PC-3 (cell line): Measurements from ENCODE around the gene CYP27A1. TPM values are rescaled to one million over a fixed set of nuclear protein-coding genes. Genes with fewer than 3 reads are reported as not detected.

Source experiments
- ATAC-seq: fragments of 200-7000 bp; cut with Tn5 transposase; 2 replicates; pipeline ENCODE4 v1.9.1; 2020; ENCODE audit warnings: mild to moderate bottlenecking, moderate library complexity
- BruUV-seq: library from RNA; stranded (reverse); fragments of 400-500 nt; replicated peaks from 2 replicates; lab custom pipeline; 2021; lab: Mats Ljungman, UMichigan
- CTCF ChIA-PET: fragments of 300-600 bp; sonication (Branson Sonifier 250); formaldehyde crosslinking; loops from one replicate; lab custom pipeline; 2022; ENCODE audit warnings: antibody characterized with exemption; lab: Charles Lee
- POLR2A ChIA-PET: fragments of 300-600 bp; sonication (Branson Sonifier 250); formaldehyde crosslinking; loops from one replicate; lab custom pipeline; 2022; ENCODE audit warnings: antibody characterized with exemption; ENCODE audit not compliant: unreplicated experiment; lab: Charles Lee
- DNase-seq: peaks from one replicate; pipeline ENCODE4 v3.0.0-alpha.2; 2015
- H2AFZ ChIP-seq: fragments of 300-600 bp; sonication (generic); 2 replicates; pipeline ENCODE4 v1.6.0; 2016; ENCODE audit warnings: antibody characterized with exemption, low read length
- H3F3A ChIP-seq: fragments of 300-600 bp; sonication (generic); one replicate; pipeline ENCODE4 v1.6.0; 2017; ENCODE audit warnings: antibody characterized with exemption, low read length, control low read depth, mild to moderate bottlenecking; ENCODE audit not compliant: unreplicated experiment
- H3K27ac ChIP-seq: fragments of 300-600 bp; sonication (generic); 2 replicates; pipeline ENCODE4 v1.5.1; 2016; ENCODE audit warnings: mild to moderate bottlenecking, low read length
- H3K27me3 ChIP-seq: fragments of 300-600 bp; sonication (generic); 2 replicates; pipeline ENCODE4 v1.6.1; 2016; ENCODE audit warnings: low read length, mixed read lengths
- H3K36me3 ChIP-seq: fragments of 300-600 bp; sonication (generic); 2 replicates; pipeline ENCODE4 v1.6.1; 2016; ENCODE audit warnings: low read depth, mixed run types, low read length, mixed read lengths
- H3K4me1 ChIP-seq: fragments of 300-600 bp; sonication (generic); 2 replicates; pipeline ENCODE4 v1.5.1; 2016; ENCODE audit warnings: low read length; ENCODE audit not compliant: insufficient read depth
- H3K4me2 ChIP-seq: fragments of 300-600 bp; sonication (generic); 2 replicates; pipeline ENCODE4 v1.6.0; 2016; ENCODE audit warnings: low read length
- H3K4me3 ChIP-seq: fragments of 300-600 bp; sonication (generic); 2 replicates; pipeline ENCODE4 v1.5.1; 2016; ENCODE audit warnings: mild to moderate bottlenecking, low read length, mixed read lengths
- H3K79me2 ChIP-seq: fragments of 300-600 bp; sonication (generic); 2 replicates; pipeline ENCODE4 v1.6.1; 2017; ENCODE audit warnings: low read length, mixed read lengths
- H3K9ac ChIP-seq: fragments of 300-600 bp; sonication (generic); 2 replicates; pipeline ENCODE4 v1.6.0; 2016; ENCODE audit warnings: mild to moderate bottlenecking, low read length
- H3K9me2 ChIP-seq: fragments of 300-600 bp; sonication (generic); replicated peaks from 2 replicates; pipeline ENCODE4 v1.6.1; 2016; ENCODE audit warnings: mixed run types, low read length, mixed read lengths
- H3K9me3 ChIP-seq: fragments of 300-600 bp; sonication (generic); 2 replicates; pipeline ENCODE4 v1.6.1; 2016; ENCODE audit warnings: low read length, mixed read lengths
- H4K20me1 ChIP-seq: fragments of 300-600 bp; sonication (generic); 2 replicates; pipeline ENCODE4 v1.6.1; 2016; ENCODE audit warnings: low read length, mixed read lengths
- CTCF ChIP-seq: fragments of 300-600 bp; sonication (generic); conservative IDR thresholded peaks from 2 replicates; pipeline ENCODE4 v1.5.1; 2017; ENCODE audit warnings: antibody characterized with exemption, low read depth, mild to moderate bottlenecking, low read length
- EZH2 ChIP-seq: fragments of 300-600 bp; sonication (generic); IDR thresholded peaks from one replicate; pipeline ENCODE4 v1.6.1; 2017; ENCODE audit warnings: antibody characterized with exemption, mild to moderate bottlenecking, low read length; ENCODE audit not compliant: unreplicated experiment
- EZH2phosphoT487 ChIP-seq: fragments of 300-600 bp; sonication (generic); IDR thresholded peaks from 2 replicates; pipeline ENCODE4 v1.6.1; 2018; ENCODE audit warnings: mild to moderate bottlenecking, antibody characterized with exemption, low read length, borderline replicate concordance
- intact Hi-C: fragments of 100-400 bp; cut with micrococcal nuclease; formaldehyde crosslinking; loops from 2 replicates; pipeline ENCODE4 v1.9.0; 2023
- total RNA-seq: library from RNA; depleted of rRNA; stranded (reverse); fragments of >200 nt; gene quantifications from 2 replicates; pipeline ENCODE4 v1.2.3, GENCODE V29; 2014

The CYP27A1 gene
- total RNA-seq, 1 experiment from 2014 or later = 6.0 TPM

GRCh38 chr2:218856167-218856895 lies 74.4 kb downstream of the CYP27A1 start:
- Histone ChIP-seq H3K9me3 (no peaks in the 10 kb centered on the region), H3K79me2 (no peaks in the 10 kb centered on the region), H3K9ac (no peak overlapping the region), H3K9me2 (no peaks in the 10 kb centered on the region), H3K4me3 (no peak overlapping the region), H3K27ac (no peak overlapping the region), H4K20me1 (no peaks in the 10 kb centered on the region), H3K4me1 (peaks cover 5% of the 10 kb centered on the region; the same call in 1 of the 2 replicates), H3K4me2 (no peak overlapping the region), H3K27me3 (peaks cover 29% of the 10 kb centered on the region), H3F3A (no peaks in the 10 kb centered on the region), H2AFZ (no peak overlapping the region), H3K36me3 (no peaks in the 10 kb centered on the region)
- TF ChIP-seq CTCF (no peak), EZH2 (no peak), EZH2phosphoT487 (no peak)
- no TSS peak for BruUV-seq
- DNase-seq (no peak), ATAC-seq (no peak)
- ChIA-PET CTCF (no interaction called here), POLR2A (no interaction called here)
- intact Hi-C loops = no loop called here

DNA sequence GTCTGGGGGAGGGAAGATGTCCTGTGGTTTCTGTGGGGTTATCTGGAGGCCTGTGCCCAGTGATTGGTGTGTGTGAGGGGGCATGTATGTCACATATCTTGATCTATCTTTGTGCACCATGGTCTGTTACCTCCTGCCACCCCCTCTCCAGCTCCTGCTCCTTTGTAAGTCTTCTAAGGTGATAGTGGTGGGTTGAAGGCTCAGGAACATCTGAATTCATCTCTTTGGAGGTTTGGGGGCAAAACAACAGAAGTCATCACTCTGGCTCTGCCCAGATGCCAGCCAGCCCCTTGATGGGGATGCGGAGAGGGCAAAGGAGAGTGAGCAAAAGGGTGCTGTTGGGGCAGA lies 74.9 kb downstream of the CYP27A1 start:
- Histone ChIP-seq H3K36me3 (no peaks in the 10 kb centered on the region), H3K4me1 (peaks cover 5% of the 10 kb centered on the region; the same call in 1 of the 2 replicates), H3K27me3 (peaks cover 30% of the 10 kb centered on the region), H3K4me2 (no peak overlapping the region), H3K9me2 (no peaks in the 10 kb centered on the region), H3F3A (no peaks in the 10 kb centered on the region), H3K9ac (no peak overlapping the region), H4K20me1 (no peaks in the 10 kb centered on the region), H3K4me3 (no peak overlapping the region), H3K27ac (no peak overlapping the region), H3K79me2 (no peaks in the 10 kb centered on the region), H3K9me3 (no peaks in the 10 kb centered on the region), H2AFZ (no peak overlapping the region)
- TF ChIP-seq CTCF (no peak), EZH2 (no peak), EZH2phosphoT487 (no peak)
- DNase-seq (no peak), ATAC-seq (no peak)
- intact Hi-C loops = no loop called here
- POLR2A ChIA-PET = no interaction called here
- CTCF ChIA-PET = no interaction called here
- BruUV-seq = no TSS peak

DNA sequence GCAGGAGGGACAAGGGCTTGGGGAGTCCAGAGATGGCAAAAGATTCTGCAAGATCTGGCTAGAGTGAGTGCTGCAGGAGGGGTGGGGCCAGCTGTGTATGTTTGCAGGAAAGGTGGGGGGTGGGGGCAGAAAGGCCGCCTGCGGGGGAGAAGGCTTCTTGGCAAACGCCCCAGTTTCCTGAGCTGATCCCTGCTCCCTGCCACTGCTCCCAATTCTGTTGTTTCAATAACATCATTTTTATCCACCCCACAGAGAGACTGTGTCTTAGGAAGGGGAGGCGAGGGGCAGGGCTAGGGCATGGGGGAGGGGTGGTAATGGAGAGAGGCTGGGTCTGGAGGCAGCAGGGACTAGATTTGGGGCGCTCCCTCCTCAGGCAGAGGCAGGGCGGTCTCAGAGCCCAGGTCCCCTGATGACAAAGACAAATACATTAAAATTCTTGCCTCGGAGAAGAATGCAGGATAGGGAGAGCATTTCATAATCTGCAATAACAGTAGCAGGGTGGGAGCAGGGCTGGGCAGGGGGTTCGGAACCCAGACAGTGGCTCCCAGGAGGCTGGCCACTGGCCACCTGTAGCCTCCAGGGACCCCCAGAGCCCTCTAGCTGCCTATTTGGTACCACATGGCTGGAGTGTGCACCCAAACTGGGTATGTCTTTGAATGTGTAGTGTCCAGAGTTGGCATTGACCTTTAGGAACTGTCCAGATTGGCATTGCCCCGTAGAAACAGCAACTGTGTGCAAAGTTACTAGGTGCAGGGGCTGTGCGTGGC lies 75.6 kb downstream of the CYP27A1 start:
- H3K4me3 ChIP-seq = no peak overlapping the region
- H3K36me3 ChIP-seq = no peaks in the 10 kb centered on the region
- H3K27ac ChIP-seq = no peak overlapping the region
- TF ChIP-seq EZH2 (no peak), CTCF (no peak), EZH2phosphoT487 (no peak)
- H3K4me2 ChIP-seq = no peak overlapping the region
- H3F3A ChIP-seq = no peaks in the 10 kb centered on the region
- H4K20me1 ChIP-seq = no peaks in the 10 kb centered on the region
- DNase-seq = no peak
- H2AFZ ChIP-seq = no peak overlapping the region
- POLR2A ChIA-PET = no interaction called here
- no peaks in the 10 kb centered on the region for H3K9me3 ChIP-seq
- peaks cover 5% of the 10 kb centered on the region; the same call in 1 of the 2 replicates for H3K4me1 ChIP-seq
- no peaks in the 10 kb centered on the region for H3K9me2 ChIP-seq
- H3K9ac ChIP-seq = no peak overlapping the region
- no peaks in the 10 kb centered on the region for H3K79me2 ChIP-seq
- CTCF ChIA-PET = no interaction called here
- intact Hi-C loops = no loop called here
- BruUV-seq = no TSS peak
- H3K27me3 ChIP-seq = peaks cover 30% of the 10 kb centered on the region
- ATAC-seq = no peak
